OCI-LY7 (cell line): ENCODE results near the gene LSM4. TPM values are rescaled to one million over a fixed set of nuclear protein-coding genes. Genes with fewer than 3 reads are reported as not detected.
"Not testable (repeated sequence)": the region's sequence is repeated elsewhere in the genome, so short reads cannot be mapped to it uniquely, and the experiment has no call there.

Experiments
- BruUV-seq: library from RNA; stranded (reverse); fragments of 400-500 nt; replicated peaks from 2 replicates; lab custom pipeline; 2021; lab: Mats Ljungman, UMichigan
- CTCF ChIA-PET: fragments of 300-600 bp; sonication (Branson Sonifier 250); formaldehyde crosslinking; loops from one replicate; lab custom pipeline; 2022; ENCODE audit warnings: antibody characterized with exemption; ENCODE audit not compliant: unreplicated experiment; lab: Charles Lee
- POLR2A ChIA-PET: fragments of 300-600 bp; sonication (Branson Sonifier 250); formaldehyde crosslinking; loops from one replicate; lab custom pipeline; 2022; ENCODE audit warnings: antibody characterized with exemption; lab: Charles Lee
- DNase-seq: peaks from one replicate; pipeline ENCODE4 v3.0.0-alpha.2; 2015; ENCODE audit warnings: low spot score
- H2AFZ ChIP-seq: fragments of 200-600 bp; sonication (generic), shearing (Covaris generic); 2 replicates; pipeline ENCODE4 v1.6.1; 2014; ENCODE audit warnings: mild to moderate bottlenecking, antibody characterized with exemption, low read length, moderate library complexity
- H3K27ac ChIP-seq: fragments of 200-600 bp; sonication (generic); 2 replicates; pipeline ENCODE4 v1.5.1; 2014; ENCODE audit warnings: mixed run types, low read depth, mild to moderate bottlenecking, moderate library complexity, low read length, inconsistent platforms; ENCODE audit not compliant: poor library complexity, severe bottlenecking
- H3K36me3 ChIP-seq: fragments of 200-600 bp; sonication (generic); 2 replicates; pipeline ENCODE4 v1.6.1; 2014; ENCODE audit warnings: mild to moderate bottlenecking, antibody characterized with exemption, low read length, moderate library complexity, mixed read lengths; ENCODE audit not compliant: insufficient read depth
- H3K4me1 ChIP-seq: fragments of 200-600 bp; sonication (generic); 2 replicates; pipeline ENCODE4 v1.5.1; 2014; ENCODE audit warnings: mild to moderate bottlenecking, low read length; ENCODE audit not compliant: insufficient read depth, poor library complexity, severe bottlenecking
- H3K4me2 ChIP-seq: fragments of 200-600 bp; sonication (generic); 2 replicates; pipeline ENCODE4 v1.6.1; 2014; ENCODE audit warnings: mild to moderate bottlenecking, low read length
- H3K4me3 ChIP-seq: fragments of 200-600 bp; sonication (generic); 2 replicates; pipeline ENCODE4 v1.5.1; 2014; ENCODE audit warnings: mild to moderate bottlenecking, low read depth, low read length; ENCODE audit not compliant: poor library complexity, severe bottlenecking
- H3K79me2 ChIP-seq: fragments of 200-600 bp; sonication (generic); 2 replicates; pipeline ENCODE4 v1.6.1; 2016; ENCODE audit warnings: low read depth, mild to moderate bottlenecking, low read length, moderate library complexity, mixed read lengths; ENCODE audit not compliant: insufficient read depth
- H3K9me2 ChIP-seq: fragments of 200-600 bp; sonication (generic); 2 replicates; pipeline ENCODE4 v1.6.1; 2016; ENCODE audit warnings: mild to moderate bottlenecking, low read length, mixed read lengths; ENCODE audit not compliant: insufficient read depth
- H3K9me3 ChIP-seq: fragments of 200-600 bp; sonication (generic); 2 replicates; pipeline ENCODE4 v1.6.1; 2014; ENCODE audit warnings: mild to moderate bottlenecking, mixed run types, low read length, mixed read lengths
- H4K20me1 ChIP-seq: fragments of 200-600 bp; sonication (generic); 2 replicates; pipeline ENCODE4 v1.6.1; 2014; ENCODE audit warnings: mild to moderate bottlenecking, antibody characterized with exemption, low read length, moderate library complexity, mixed read lengths; ENCODE audit not compliant: insufficient read depth
- EZH2phosphoT487 ChIP-seq: fragments of 200-600 bp; sonication (generic); IDR thresholded peaks from 2 replicates; pipeline ENCODE4 v1.6.1; 2018; ENCODE audit warnings: low read depth, borderline replicate concordance, mild to moderate bottlenecking, mixed run types, antibody characterized with exemption, low read length, moderate library complexity, mixed read lengths
- intact Hi-C: fragments of 100-400 bp; cut with micrococcal nuclease; formaldehyde crosslinking; loops from one replicate; pipeline ENCODE4 v1.10.0; 2022; ENCODE audit not compliant: unreplicated experiment
- total RNA-seq, 2 experiments: library from RNA; depleted of rRNA in 1 of 2; stranded (reverse); fragments of >200 nt in 1 of 2; shearing (Covaris generic) in 1 of 2; gene quantifications; 2 replicates each; pipeline ENCODE4 v1.2.3, GENCODE V29; 2014 to 2022
- TF ChIP-seq, protein P1 (sequence below): fragments of 200-600 bp; sonication (generic); conservative IDR thresholded peaks from 2 replicates; pipeline ENCODE4 v1.5.1; 2014; ENCODE audit warnings: mild to moderate bottlenecking, antibody characterized with exemption, low read length, moderate library complexity, mixed read lengths

Gene LSM4
- total RNA-seq, 2 experiments from 2014 or later, result 232 to 451 TPM

- no peaks in the 10 kb centered on the region for H3K9me2 ChIP-seq
- no peak for DNase-seq
- peaks cover 23% of the 10 kb centered on the region for H3K36me3 ChIP-seq
- H3K27ac ChIP-seq, result no peak overlapping the region
- no peak overlapping the region for H2AFZ ChIP-seq
- intact Hi-C loops, result no loop called here
- no peak for TF ChIP-seq EZH2phosphoT487
- TF ChIP-seq, protein P1, sequence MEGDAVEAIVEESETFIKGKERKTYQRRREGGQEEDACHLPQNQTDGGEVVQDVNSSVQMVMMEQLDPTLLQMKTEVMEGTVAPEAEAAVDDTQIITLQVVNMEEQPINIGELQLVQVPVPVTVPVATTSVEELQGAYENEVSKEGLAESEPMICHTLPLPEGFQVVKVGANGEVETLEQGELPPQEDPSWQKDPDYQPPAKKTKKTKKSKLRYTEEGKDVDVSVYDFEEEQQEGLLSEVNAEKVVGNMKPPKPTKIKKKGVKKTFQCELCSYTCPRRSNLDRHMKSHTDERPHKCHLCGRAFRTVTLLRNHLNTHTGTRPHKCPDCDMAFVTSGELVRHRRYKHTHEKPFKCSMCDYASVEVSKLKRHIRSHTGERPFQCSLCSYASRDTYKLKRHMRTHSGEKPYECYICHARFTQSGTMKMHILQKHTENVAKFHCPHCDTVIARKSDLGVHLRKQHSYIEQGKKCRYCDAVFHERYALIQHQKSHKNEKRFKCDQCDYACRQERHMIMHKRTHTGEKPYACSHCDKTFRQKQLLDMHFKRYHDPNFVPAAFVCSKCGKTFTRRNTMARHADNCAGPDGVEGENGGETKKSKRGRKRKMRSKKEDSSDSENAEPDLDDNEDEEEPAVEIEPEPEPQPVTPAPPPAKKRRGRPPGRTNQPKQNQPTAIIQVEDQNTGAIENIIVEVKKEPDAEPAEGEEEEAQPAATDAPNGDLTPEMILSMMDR, result no peak
- H3K9me3 ChIP-seq, result no peaks in the 10 kb centered on the region
- no peaks in the 10 kb centered on the region for H4K20me1 ChIP-seq
- ChIA-PET POLR2A (interaction anchor here (0.6 kb wide), 1 partner anchor 73 kb away, joined by 6 read pairs; no protein-coding TSS in a partner anchor), CTCF (interaction anchor here (0.7 kb wide), 1 partner anchor 22 kb away, joined by 3 read pairs; no protein-coding TSS in a partner anchor)
- H3K4me3 ChIP-seq, result no peak overlapping the region
- BruUV-seq, result no TSS peak
- peaks cover 9% of the 10 kb centered on the region for H3K4me1 ChIP-seq
- no peak overlapping the region for H3K4me2 ChIP-seq
- H3K79me2 ChIP-seq, result no peaks in the 10 kb centered on the region
Measured at GRCh38 chr19:18366021-18366435, 43.2 kb upstream of the LSM4 start.

GRCh38 chr19:18364826-18365528 lies 42.1 kb upstream of the LSM4 start:
- DNase-seq, result peak; percentile 26
- no peak for TF ChIP-seq EZH2phosphoT487
- TF ChIP-seq, protein P1, result no peak
- no peak overlapping the region for H3K4me3 ChIP-seq
- no peaks in the 10 kb centered on the region for H3K9me2 ChIP-seq
- ChIA-PET CTCF (interaction anchor here (0.6 kb wide), 1 partner anchor 115 kb away, joined by 3 read pairs; no protein-coding TSS in a partner anchor), POLR2A (no interaction called here)
- no peaks in the 10 kb centered on the region for H4K20me1 ChIP-seq
- H3K27ac ChIP-seq, result no peak overlapping the region
- H3K36me3 ChIP-seq, result peaks cover 26% of the 10 kb centered on the region
- intact Hi-C loops, result no loop called here
- H3K79me2 ChIP-seq, result no peaks in the 10 kb centered on the region
- H3K4me2 ChIP-seq, result 0 out of 2 replicates have a peak overlapping the region, but pooled peaks have one; percentile 10
- peaks cover 9% of the 10 kb centered on the region for H3K4me1 ChIP-seq
- no peaks in the 10 kb centered on the region for H3K9me3 ChIP-seq
- no peak overlapping the region for H2AFZ ChIP-seq
- no TSS peak for BruUV-seq

DNA sequence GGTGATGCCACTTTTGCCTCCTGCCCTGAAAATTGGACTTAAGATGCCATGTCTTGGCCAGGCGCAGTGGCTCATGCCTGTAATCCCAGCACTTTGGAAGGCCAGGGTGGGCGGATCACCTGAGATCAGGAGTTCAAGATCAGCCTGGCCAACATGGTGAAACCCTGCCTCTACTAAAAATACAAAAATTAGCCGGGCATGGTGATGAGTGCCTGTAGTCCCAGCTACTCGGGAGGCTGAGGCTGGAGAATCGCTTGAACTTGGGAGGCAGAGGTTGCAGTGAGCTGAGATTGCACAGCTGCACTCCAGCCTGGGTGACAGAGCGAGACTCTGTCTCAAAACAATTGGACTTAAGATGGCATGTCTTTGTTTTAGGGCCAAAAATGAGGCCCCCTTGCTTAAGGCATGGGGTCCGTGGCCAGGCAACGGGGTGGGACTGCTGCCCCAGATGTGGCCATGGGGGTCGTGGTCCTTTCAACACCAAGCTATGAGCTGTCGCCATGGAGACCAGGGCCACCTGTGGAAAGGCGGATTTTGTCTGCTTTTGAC lies 41.5 kb upstream of the LSM4 start:
- H3K79me2 ChIP-seq, H2AFZ ChIP-seq, H3K9me2 ChIP-seq, DNase-seq, H3K9me3 ChIP-seq, intact Hi-C loops, H4K20me1 ChIP-seq, POLR2A ChIA-PET, H3K4me1 ChIP-seq, H3K4me3 ChIP-seq, CTCF ChIA-PET, H3K4me2 ChIP-seq, BruUV-seq, H3K27ac ChIP-seq: not testable (repeated sequence)
- H3K36me3 ChIP-seq, result peaks cover 30% of the 10 kb centered on the region
